DND-41 (cell line): ENCODE measurements around the gene PHLPP1.

Experiments
- ATAC-seq: fragments of 200-7000 bp; cut with Tn5 transposase; 3 replicates; pipeline ENCODE4 v1.9.1; 2021; ENCODE audit warnings: low read depth; ENCODE audit not compliant: insufficient read depth
- DNase-seq: peaks from one replicate; pipeline ENCODE4 v3.0.0-alpha.2; 2020
- H2AFZ ChIP-seq: 2 replicates; pipeline ENCODE4 v1.6.0; 2012; ENCODE audit warnings: low read depth, low read length
- H3K27ac ChIP-seq: 2 replicates; pipeline ENCODE4 v1.5.1; 2012; ENCODE audit warnings: low read length, inconsistent platforms
- H3K27me3 ChIP-seq: fragments of 200-600 bp; sonication (generic); 2 replicates; pipeline ENCODE4 v1.6.0; 2012; ENCODE audit warnings: low read length, mild to moderate bottlenecking, inconsistent platforms; ENCODE audit not compliant: insufficient read depth, poor library complexity
- H3K36me3 ChIP-seq: 2 replicates; pipeline ENCODE4 v1.5.1; 2012; ENCODE audit warnings: low read length, inconsistent platforms; ENCODE audit not compliant: insufficient read depth
- H3K4me1 ChIP-seq: 2 replicates; pipeline ENCODE4 v1.5.1; 2012; ENCODE audit warnings: mild to moderate bottlenecking, low read length; ENCODE audit not compliant: insufficient read depth
- H3K4me2 ChIP-seq: 2 replicates; pipeline ENCODE4 v1.6.0; 2012; ENCODE audit warnings: mild to moderate bottlenecking, moderate library complexity, low read length, inconsistent platforms; ENCODE audit not compliant: insufficient read depth
- H3K4me3 ChIP-seq, 2 experiments: fragments of 200-600 bp in 1 of 2; shearing (Covaris generic) in 1 of 2; 2 replicates each; pipeline ENCODE4 v1.5.1; 2012 to 2016; ENCODE audit warnings: inconsistent platforms in 2 of 2, low read length in 2 of 2, mild to moderate bottlenecking in 2 of 2, low read depth in 1 of 2, moderate library complexity in 1 of 2
- H3K79me2 ChIP-seq: 2 replicates; pipeline ENCODE4 v1.6.0; 2012; ENCODE audit warnings: low read length, inconsistent platforms; ENCODE audit not compliant: insufficient read depth
- H3K9ac ChIP-seq: 2 replicates; pipeline ENCODE4 v1.6.0; 2012; ENCODE audit warnings: low read depth, mild to moderate bottlenecking, inconsistent platforms, low read length, moderate library complexity
- H3K9me3 ChIP-seq: 2 replicates; pipeline ENCODE4 v1.5.1; 2012; ENCODE audit warnings: low read length, moderate library complexity, mild to moderate bottlenecking, inconsistent platforms; ENCODE audit not compliant: insufficient read depth, severe bottlenecking
- H4K20me1 ChIP-seq: 2 replicates; pipeline ENCODE4 v1.6.0; 2012; ENCODE audit warnings: low read length; ENCODE audit not compliant: insufficient read depth
- CTCF ChIP-seq: IDR thresholded peaks from 2 replicates; pipeline ENCODE4 v1.5.1; 2012; ENCODE audit warnings: borderline replicate concordance, low read length, moderate library complexity, mild to moderate bottlenecking; ENCODE audit not compliant: poor library complexity, severe bottlenecking; ENCODE audit errors: extremely low read depth
- EZH2 ChIP-seq: IDR thresholded peaks from 3 replicates; pipeline ENCODE4 v1.6.1; 2012; ENCODE audit warnings: borderline replicate concordance, low read depth, mild to moderate bottlenecking, moderate library complexity, low read length, inconsistent platforms; ENCODE audit not compliant: severe bottlenecking

PHLPP1 gene

GRCh38 chr18:62778976-62779869 is 63.9 kb downstream of the PHLPP1 start:
- Histone ChIP-seq H3K27me3 (no peaks in the 10 kb centered on the region), H3K4me2 (no peak overlapping the region), H3K79me2 (0 out of 2 replicates have a peak, but pooled peaks cover 2% of the 10 kb centered on the region), H3K27ac (no peak overlapping the region), H3K9ac (no peak overlapping the region), H4K20me1 (peaks cover 30% of the 10 kb centered on the region), H3K36me3 (no peaks in the 10 kb centered on the region), H3K4me1 (no peaks in the 10 kb centered on the region), H2AFZ (no peak overlapping the region), H3K9me3 (no peaks in the 10 kb centered on the region), H3K4me3 (no peak overlapping the region)
- DNase-seq: no peak
- TF ChIP-seq EZH2 (no peak), CTCF (no peak)
- no peak for ATAC-seq

GRCh38 chr18:62781262-62781661 is 65.9 kb downstream of the PHLPP1 start:
- Histone ChIP-seq H3K36me3 (no peaks in the 10 kb centered on the region), H3K27ac (no peak overlapping the region), H3K4me3 (no peak overlapping the region), H3K9me3 (no peaks in the 10 kb centered on the region), H4K20me1 (peaks cover 42% of the 10 kb centered on the region), H3K4me2 (no peak overlapping the region), H3K4me1 (no peaks in the 10 kb centered on the region), H3K9ac (no peak overlapping the region), H3K79me2 (0 out of 2 replicates have a peak, but pooled peaks cover 2% of the 10 kb centered on the region), H3K27me3 (no peaks in the 10 kb centered on the region), H2AFZ (no peak overlapping the region)
- no peak for DNase-seq
- ATAC-seq: no peak
- TF ChIP-seq EZH2 (no peak), CTCF (no peak)

GRCh38 chr18:62781893-62782292 is 66.6 kb downstream of the PHLPP1 start:
- DNase-seq: no peak
- no peak for TF ChIP-seq CTCF
- no peak for TF ChIP-seq EZH2
- Histone ChIP-seq H3K4me3 (no peak overlapping the region), H3K79me2 (0 out of 2 replicates have a peak, but pooled peaks cover 2% of the 10 kb centered on the region), H3K36me3 (no peaks in the 10 kb centered on the region), H4K20me1 (peaks cover 42% of the 10 kb centered on the region), H2AFZ (no peak overlapping the region), H3K9ac (no peak overlapping the region), H3K4me1 (no peaks in the 10 kb centered on the region), H3K9me3 (no peaks in the 10 kb centered on the region), H3K4me2 (no peak overlapping the region), H3K27ac (no peak overlapping the region), H3K27me3 (no peaks in the 10 kb centered on the region)
- no peak for ATAC-seq
